CD14-positive monocyte (primary cell): ENCODE results near the gene ZNF846. TPM values are rescaled to one million over a fixed set of nuclear protein-coding genes. Genes with fewer than 3 reads are reported as not detected.

Source experiments
- DNase-seq, 3 donors: peaks; one replicate each; pipeline ENCODE4 v3.0.0-alpha.2; 2011 to 2022
- H2AFZ ChIP-seq: 2 replicates; pipeline ENCODE4 v1.6.0; 2012; ENCODE audit warnings: mild to moderate bottlenecking, low read depth, low read length, inconsistent platforms; ENCODE audit not compliant: insufficient read depth, poor library complexity, severe bottlenecking
- H3K27ac ChIP-seq, 2 donors: 1 replicate in 1 of 2; 2 replicates in 1 of 2; pipeline ENCODE4 v1.5.1; 2012 to 2013; ENCODE audit warnings: low read length in 2 of 2, control low read depth in 1 of 2, inconsistent platforms in 1 of 2, low read depth in 1 of 2, mild to moderate bottlenecking in 1 of 2
- H3K27me3 ChIP-seq, 2 donors: one replicate each; pipeline versions ENCODE4 v1.6.0 to v1.6.1; 2011 to 2013; ENCODE audit warnings: low read length in 2 of 2; ENCODE audit not compliant: control insufficient read depth in 2 of 2, insufficient read depth in 2 of 2
- H3K36me3 ChIP-seq, 2 donors: replicated peaks in 1 of 2; 1 replicate in 1 of 2; 2 replicates in 1 of 2; pipeline versions ENCODE4 v1.5.1 to v1.6.1; 2012 to 2013; ENCODE audit warnings: low read length in 2 of 2, control low read depth in 1 of 2, inconsistent platforms in 1 of 2, mild to moderate bottlenecking in 1 of 2; ENCODE audit not compliant: insufficient read depth in 2 of 2, control insufficient read depth in 1 of 2
- H3K4me1 ChIP-seq, 2 donors: 1 replicate in 1 of 2; 2 replicates in 1 of 2; pipeline versions ENCODE4 v1.5.1 to v1.6.1; 2012 to 2013; ENCODE audit warnings: low read length in 2 of 2, control low read depth in 1 of 2, inconsistent platforms in 1 of 2, mild to moderate bottlenecking in 1 of 2, moderate library complexity in 1 of 2; ENCODE audit not compliant: insufficient read depth in 2 of 2, control insufficient read depth in 1 of 2
- H3K4me2 ChIP-seq: replicated peaks from 2 replicates; pipeline ENCODE3; 2012; ENCODE audit warnings: low read length, moderate library complexity, mild to moderate bottlenecking; ENCODE audit not compliant: poor library complexity, severe bottlenecking; ENCODE audit errors: extremely low read depth
- H3K4me3 ChIP-seq, 3 experiments: fragments of 200-600 bp in 1 of 3; sonication (generic) in 1 of 3; replicated peaks in 1 of 3; 1 replicate in 2 of 3; 2 replicates in 1 of 3; pipeline ENCODE4 v1.5.1; 2011 to 2013; ENCODE audit warnings: low read length in 3 of 3, mild to moderate bottlenecking in 3 of 3, control low read depth in 2 of 3, low read depth in 2 of 3, inconsistent platforms in 1 of 3, moderate library complexity in 1 of 3
- H3K79me2 ChIP-seq: 2 replicates; pipeline ENCODE4 v1.6.0; 2012; ENCODE audit warnings: mild to moderate bottlenecking, control low read depth, inconsistent platforms, low read length, moderate library complexity; ENCODE audit not compliant: insufficient read depth
- H3K9ac ChIP-seq: 2 replicates; pipeline ENCODE4 v1.6.0; 2017; ENCODE audit warnings: low read length, mild to moderate bottlenecking; ENCODE audit not compliant: insufficient read depth, poor library complexity, severe bottlenecking
- H3K9me3 ChIP-seq, 2 donors: replicated peaks in 1 of 2; 1 replicate in 1 of 2; 2 replicates in 1 of 2; pipeline versions ENCODE4 v1.5.1 to v1.6.1; 2012 to 2013; ENCODE audit warnings: low read length in 2 of 2, control low read depth in 1 of 2; ENCODE audit not compliant: control insufficient read depth in 1 of 2, insufficient read depth in 1 of 2
- H4K20me1 ChIP-seq: 2 replicates; pipeline ENCODE4 v1.6.0; 2012; ENCODE audit warnings: mild to moderate bottlenecking, low read length, control low read depth, moderate library complexity; ENCODE audit not compliant: insufficient read depth
- H3K27ac Mint-ChIP-seq, 7 donors: one replicate each; pipeline ENCODE4 v1.8.0; 2020; ENCODE audit warnings: mild to moderate bottlenecking in 7 of 7, mixed read lengths in 7 of 7, moderate library complexity in 6 of 7, inconsistent platforms in 2 of 7
- H3K27me3 Mint-ChIP-seq, 3 donors: one replicate each; pipeline ENCODE4 v1.8.0; 2021 to 2022; ENCODE audit warnings: low read depth in 3 of 3, mild to moderate bottlenecking in 3 of 3, mixed read lengths in 3 of 3, moderate library complexity in 3 of 3, inconsistent platforms in 1 of 3
- H3K36me3 Mint-ChIP-seq, 2 donors: one replicate each; pipeline ENCODE4 v1.8.0; 2020; ENCODE audit warnings: mixed read lengths in 2 of 2, inconsistent platforms in 1 of 2, mild to moderate bottlenecking in 1 of 2
- H3K4me1 Mint-ChIP-seq: one replicate; pipeline ENCODE4 v1.8.0; 2020; ENCODE audit warnings: mild to moderate bottlenecking, mixed read lengths
- H3K4me3 Mint-ChIP-seq, 2 donors: one replicate each; pipeline ENCODE4 v1.8.0; 2020; ENCODE audit warnings: mild to moderate bottlenecking in 2 of 2, mixed read lengths in 2 of 2, moderate library complexity in 1 of 2
- H3K9me3 Mint-ChIP-seq, 7 donors: one replicate each; pipeline ENCODE4 v1.8.0; 2020 to 2022; ENCODE audit warnings: mixed read lengths in 7 of 7, mild to moderate bottlenecking in 6 of 7, moderate library complexity in 6 of 7, inconsistent platforms in 2 of 7
- CTCF ChIP-seq: fragments of 200-600 bp; IDR thresholded peaks from one replicate; pipeline ENCODE4 v1.8.0; 2022; ENCODE audit warnings: antibody characterized with exemption, mild to moderate bottlenecking
- WGBS: methylation state at CpG from one replicate; pipeline ENCODE4 v1.1.5; 2013; ENCODE audit warnings: missing lambda C conversion rate; ENCODE audit not compliant: insufficient coverage; 5-methylcytosine and 5-hydroxymethylcytosine counted together
- intact Hi-C, 2 donors: fragments of 100-400 bp; cut with micrococcal nuclease; formaldehyde crosslinking; loops; one replicate each; pipeline versions ENCODE4 v1.15.0 to v1.15.1; 2023
- polyA plus RNA-seq, 3 donors: library from polyadenylated mRNA; depleted of rRNA in 1 of 3; unstranded in 2 of 3; stranded (reverse) in 1 of 3; fragments of 300-500 nt in 2 of 3; fragments of >200 nt in 1 of 3; fragmentation: Illumina TruSeq in 2 of 3; gene quantifications; 1 replicate in 2 of 3; 2 replicates in 1 of 3; pipeline ENCODE4 v1.2.3, GENCODE V29; 2012 to 2021

Gene ZNF846
- polyA plus RNA-seq, 3 donors, result 2.5 to 6.9 (median 6.5) TPM

GRCh38 chr19:9702186-9702585, 66.4 kb downstream of the ZNF846 start:
- no peak for TF ChIP-seq CTCF
- no peaks in the 10 kb centered on the region for H3K4me1 ChIP-seq

More at GRCh38 chr19:9702186-9702585, 66.4 kb downstream of the ZNF846 start:
- Histone ChIP-seq H3K4me2 (no peak overlapping the region), H3K27me3 (no peaks in the 10 kb centered on the region), H2AFZ (no peak overlapping the region), H3K4me3 (no peak overlapping the region), H3K9ac (no peak overlapping the region), H3K36me3 (no peaks in the 10 kb centered on the region), H3K27ac (no peak overlapping the region), H3K79me2 (no peaks in the 10 kb centered on the region), H4K20me1 (no peaks in the 10 kb centered on the region), H3K9me3 (peaks cover 12 to 38% of the 10 kb centered on the region in 2 donors)
- no peak for DNase-seq
- intact Hi-C loops, result no loop called here
- Mint-ChIP-seq H3K9me3 (peaks cover 18 to 50% (median 37%) of the 10 kb centered on the region in 7 donors), H3K4me3 (no peak overlapping the region), H3K4me1 (no peaks in the 10 kb centered on the region), H3K36me3 (no peaks in the 10 kb centered on the region), H3K27me3 (peaks cover 0 to 5% (median 4%) of the 10 kb centered on the region in 3 donors), H3K27ac (no peak overlapping the region)
- WGBS, result 88% methylated on average over 3 of the region's 6 CpGs

Other genes with a start within 250 kb of the ZNF846 start
- gene ZNF426, start 230.1 kb downstream of the ZNF846 start, polyA plus RNA-seq, result 1 to 10 TPM; 1.7 to 6.4 (median 4.1) TPM
- 1 to 10 TPM; 1.5 to 7.2 (median 3.8) TPM for gene ZNF121, start 184.2 kb downstream of the ZNF846 start, polyA plus RNA-seq
- 10 to 100 TPM; 11.0 to 14.3 (median 12.5) TPM for gene ZNF561, start 147.5 kb downstream of the ZNF846 start, polyA plus RNA-seq
- 1 to 10 TPM; 3.3 to 7.9 (median 5.1) TPM for gene ZNF562, start 93.6 kb downstream of the ZNF846 start, polyA plus RNA-seq
- gene FBXL12, start 50.3 kb upstream of the ZNF846 start, polyA plus RNA-seq, result 10 to 100 TPM in 1 of 3 donors, 1 to 10 TPM in 2; 6.6 to 49.8 (median 8.1) TPM
- 100 to 1,000 TPM; 713 to 783 (median 728) TPM for gene UBL5, start 59.2 kb upstream of the ZNF846 start, polyA plus RNA-seq
- 10 to 100 TPM; 67.4 to 79.8 (median 68.3) TPM for gene PIN1, start 66.6 kb upstream of the ZNF846 start, polyA plus RNA-seq
- gene OLFM2, start 167.8 kb upstream of the ZNF846 start, polyA plus RNA-seq, result not detected
- not detected for gene COL5A3, start 241.8 kb upstream of the ZNF846 start, polyA plus RNA-seq
- not detected for gene RDH8, start 244.7 kb upstream of the ZNF846 start, polyA plus RNA-seq